ENCODE results near the gene CCSER1.

CCSER1 gene

GRCh38 chr4:90979556-90979955 lies 852.4 kb downstream of the CCSER1 start:
- peak in 2 of 3 experiments; percentile 17 to 90 for DNase-seq

DNA sequence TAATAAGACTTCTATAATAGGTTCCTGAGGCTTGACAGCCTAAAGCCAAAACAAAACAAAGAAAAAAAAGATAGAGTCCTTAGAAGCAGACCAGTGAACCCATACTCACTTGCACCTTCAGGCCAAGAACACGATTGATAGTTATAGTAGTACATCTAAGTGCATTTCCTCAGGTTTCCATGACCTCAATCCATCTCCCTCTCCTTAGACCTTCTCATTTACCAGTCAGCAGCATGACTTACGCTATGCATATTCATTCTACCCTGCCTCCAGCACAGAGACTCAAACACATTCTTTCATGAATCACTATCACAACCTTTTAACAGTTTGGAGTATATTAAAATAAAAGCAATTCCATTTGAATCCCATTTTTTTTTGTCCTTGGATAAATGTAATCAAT lies 855.6 kb downstream of the CCSER1 start:
- no peak for DNase-seq

DNA sequence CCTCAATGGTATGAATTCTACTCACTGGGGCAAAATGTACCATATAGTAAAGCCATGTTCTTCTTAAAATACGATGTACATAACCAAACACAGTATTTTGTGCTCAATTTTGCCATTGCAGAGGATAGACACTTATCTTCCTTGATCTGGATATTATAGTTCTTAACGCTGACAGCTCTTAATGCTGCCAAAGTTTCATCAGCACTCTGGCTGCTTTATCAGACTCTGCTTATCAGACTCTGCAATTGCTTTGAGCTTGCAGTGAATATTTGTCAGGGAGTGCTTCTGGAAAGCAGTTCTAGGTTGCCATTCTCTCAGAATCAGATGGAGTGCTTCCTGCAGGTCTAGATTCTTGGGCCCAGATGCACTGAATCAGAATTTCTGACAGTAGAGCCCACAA lies 863.1 kb downstream of the CCSER1 start:
- no peak for DNase-seq

DNA sequence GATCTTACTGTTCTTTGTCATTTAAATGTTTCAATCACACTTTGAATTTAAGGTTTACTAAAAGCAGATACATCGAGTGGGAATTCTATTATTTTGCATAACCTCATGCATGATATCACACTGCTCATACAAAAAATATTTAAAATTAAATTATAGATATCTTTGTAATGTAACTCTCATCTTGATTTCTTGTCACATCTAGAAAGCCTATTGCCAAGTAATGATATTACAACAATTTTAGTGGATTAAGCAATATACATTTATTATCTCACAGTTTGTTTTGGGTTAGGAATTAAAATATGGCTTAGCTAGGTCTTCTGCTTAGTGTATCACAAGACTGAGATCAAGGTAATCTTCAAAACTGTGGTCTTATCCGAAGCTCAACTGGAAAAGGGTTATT lies 865.0 kb downstream of the CCSER1 start:
- no peak for DNase-seq

DNA sequence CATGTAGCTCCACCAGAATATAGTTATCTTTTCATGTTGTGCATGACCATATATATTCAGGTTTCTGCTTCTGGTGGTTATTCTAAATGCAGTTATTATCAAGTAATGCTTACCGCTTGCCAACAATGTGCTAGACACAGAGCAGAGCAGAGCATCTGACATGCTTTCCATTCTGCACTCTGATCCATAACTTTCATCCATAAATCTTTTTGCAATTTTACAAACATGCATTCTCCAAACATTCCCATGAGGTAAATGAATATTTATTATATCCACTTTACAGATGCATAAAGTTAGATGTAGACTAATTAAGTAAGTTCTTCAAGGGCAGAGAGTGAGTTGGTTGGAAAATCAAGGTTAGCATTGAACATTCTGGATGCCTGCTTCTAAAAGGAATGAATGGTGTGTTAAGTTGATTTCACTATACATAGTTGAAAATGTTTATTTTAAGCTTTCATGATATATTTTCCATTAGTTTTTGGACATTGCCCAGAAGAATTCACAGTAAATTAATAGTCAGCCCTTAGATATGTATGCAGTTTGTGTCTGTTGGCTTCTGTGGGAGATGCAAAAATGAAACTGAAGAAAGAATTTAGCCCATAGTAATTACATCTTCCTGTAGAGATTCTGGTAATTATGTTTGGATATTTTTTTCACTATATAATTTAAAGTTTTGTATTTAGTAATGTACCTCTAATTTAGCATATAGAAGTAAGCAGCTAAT lies 867.8 kb downstream of the CCSER1 start:
- no peak for DNase-seq

GRCh38 chr4:90995996-90996395 lies 868.8 kb downstream of the CCSER1 start:
- no peak for DNase-seq

- no peak for DNase-seq
Measured at GRCh38 chr4:90996813-90997212, 869.6 kb downstream of the CCSER1 start.

DNA sequence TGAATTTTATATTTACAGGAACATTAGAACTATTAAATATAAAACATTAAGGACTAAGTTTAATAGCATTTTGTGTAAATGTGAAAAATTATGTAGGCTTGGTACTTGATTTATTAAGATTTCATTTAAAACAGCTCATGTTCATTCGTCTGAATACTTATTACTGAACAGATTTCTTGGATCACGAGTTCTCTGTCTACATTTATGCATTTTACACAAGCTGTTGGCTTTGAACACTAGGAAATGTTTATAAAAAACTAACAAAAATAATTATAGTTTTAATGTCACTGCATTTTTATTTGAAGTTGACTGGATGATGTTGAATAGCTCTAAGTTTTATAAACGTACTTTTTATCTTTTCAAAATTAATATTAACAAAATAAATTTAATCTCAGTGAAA lies 888.7 kb downstream of the CCSER1 start:
- DNase-seq, result no peak

DNA sequence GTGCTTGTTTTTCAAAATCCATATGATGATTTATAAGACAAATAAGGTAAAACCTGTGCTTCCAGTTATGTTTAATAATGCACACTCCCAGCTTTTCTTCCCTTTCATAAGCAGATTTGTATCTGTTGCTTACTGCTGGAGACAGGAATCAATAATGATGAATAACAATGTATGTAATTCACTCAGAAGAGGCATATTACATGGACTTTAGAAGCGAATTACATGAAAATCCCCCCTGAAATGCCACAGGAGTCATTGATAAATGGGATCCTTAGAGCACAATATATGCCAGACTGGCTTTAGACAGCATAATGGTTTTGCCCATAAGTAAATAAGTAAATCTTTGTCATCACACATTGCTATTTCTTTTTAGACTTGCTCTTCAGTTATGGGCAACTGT lies 892.3 kb downstream of the CCSER1 start:
- no peak for DNase-seq

DNA sequence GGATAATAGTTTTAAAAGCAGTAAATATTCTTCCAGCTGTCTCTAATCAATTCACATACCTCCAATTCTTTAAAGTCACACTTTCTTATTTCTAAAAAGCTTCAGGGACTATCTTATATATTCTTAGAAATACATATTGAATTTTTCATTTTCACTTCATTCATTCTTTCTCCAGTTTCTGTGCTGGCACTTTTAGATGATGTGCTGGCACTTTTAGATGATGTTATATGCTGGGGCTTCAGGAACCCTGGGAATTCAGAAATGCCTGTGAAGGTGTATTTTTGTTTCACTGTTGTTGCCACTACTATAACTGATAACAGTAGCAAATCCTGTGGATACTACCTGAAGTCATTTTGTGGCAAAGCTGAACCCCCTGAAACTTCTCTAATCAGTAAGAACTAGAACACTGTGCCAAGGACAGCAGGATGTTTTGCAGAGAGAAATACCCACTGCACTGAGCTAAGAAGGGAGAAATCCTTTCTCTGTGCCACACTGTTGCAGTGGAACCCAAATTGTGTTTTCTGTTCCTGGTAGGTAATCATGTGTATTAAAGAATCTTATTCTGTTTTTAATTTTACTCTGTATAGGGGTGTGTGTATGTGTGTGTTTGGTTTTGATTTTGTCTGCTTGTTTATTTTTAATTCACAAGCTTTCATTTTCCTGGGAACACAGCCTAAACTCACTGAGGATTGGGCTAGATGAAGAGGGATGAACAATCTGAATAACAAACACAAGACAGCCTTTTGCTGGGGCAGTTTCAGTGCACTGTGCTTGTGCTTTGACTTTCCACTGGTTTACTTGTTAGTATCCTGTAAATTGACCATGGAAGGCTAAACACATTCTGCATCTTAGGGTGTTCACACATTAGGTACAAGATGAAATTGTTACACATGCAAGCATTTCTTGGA lies 898.3 kb downstream of the CCSER1 start:
- DNase-seq, result no peak

DNA sequence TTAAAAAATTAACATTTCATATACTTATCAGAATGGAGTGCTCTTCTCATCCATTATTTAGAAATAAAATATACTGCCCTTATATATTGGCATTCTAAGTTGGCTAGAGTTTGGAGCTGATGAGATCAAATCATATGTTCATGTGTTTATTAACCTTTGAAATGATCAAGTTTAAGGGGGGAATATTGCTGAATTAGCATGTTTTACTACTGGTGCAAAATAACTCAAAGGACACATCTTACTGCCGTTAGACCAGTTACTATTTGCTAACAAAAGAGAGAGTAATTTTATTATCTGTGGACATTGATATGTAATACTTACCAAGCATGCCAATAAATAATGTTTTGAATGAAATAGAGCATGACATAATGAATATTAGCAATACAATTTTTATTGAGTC lies 901.0 kb downstream of the CCSER1 start:
- no peak for DNase-seq

- DNase-seq, result no peak
Measured at GRCh38 chr4:91031761-91032160, 904.6 kb downstream of the CCSER1 start.

GRCh38 chr4:91032725-91033445 lies 905.7 kb downstream of the CCSER1 start:
- no peak for DNase-seq

- DNase-seq, result no peak
Measured at GRCh38 chr4:91035276-91035675, 908.1 kb downstream of the CCSER1 start.

DNA sequence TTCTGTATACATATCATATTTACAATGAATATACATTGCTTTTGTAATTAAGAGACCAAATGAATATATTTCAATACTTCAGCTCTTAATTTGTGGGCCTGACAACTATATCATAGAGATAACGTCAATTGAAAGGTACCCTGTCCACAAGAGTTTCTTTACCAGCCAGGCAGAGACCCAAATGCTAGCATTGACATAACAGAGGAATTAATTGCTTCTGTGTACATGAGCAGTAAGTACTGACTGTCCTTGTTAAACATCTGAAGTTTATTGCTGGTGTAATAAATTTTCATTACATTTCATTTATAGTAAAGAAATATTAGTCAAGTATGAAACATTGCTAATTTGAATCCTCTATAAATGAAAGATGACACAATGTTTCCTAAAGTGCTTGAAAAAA lies 910.8 kb downstream of the CCSER1 start:
- DNase-seq, result peak in 1 of 3 experiments; percentile 11

- DNase-seq, result no peak
Measured at GRCh38 chr4:91057871-91058270, 930.7 kb downstream of the CCSER1 start.

DNA sequence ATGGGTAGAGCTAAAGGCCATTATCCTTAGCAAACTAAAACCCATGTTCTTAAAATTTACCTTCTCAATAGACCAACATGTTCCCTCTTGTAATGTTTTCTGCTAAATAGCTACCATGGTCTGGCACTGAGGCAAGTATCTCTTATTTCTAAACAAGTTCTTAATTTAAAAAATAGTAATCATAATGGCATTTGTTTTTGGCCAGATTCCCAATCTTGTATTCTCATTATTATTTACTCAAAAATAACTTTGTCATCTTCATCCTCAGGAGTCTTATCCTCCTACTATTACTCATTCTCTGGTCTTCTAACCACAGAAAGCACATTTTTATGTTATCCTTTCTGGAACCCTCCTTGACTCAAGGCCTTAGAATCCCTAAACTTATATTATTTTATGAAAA lies 931.2 kb downstream of the CCSER1 start:
- no peak for DNase-seq

GRCh38 chr4:91064157-91064853 lies 937.1 kb downstream of the CCSER1 start:
- peak; percentile 83 to 99 (median 98) for DNase-seq

DNA sequence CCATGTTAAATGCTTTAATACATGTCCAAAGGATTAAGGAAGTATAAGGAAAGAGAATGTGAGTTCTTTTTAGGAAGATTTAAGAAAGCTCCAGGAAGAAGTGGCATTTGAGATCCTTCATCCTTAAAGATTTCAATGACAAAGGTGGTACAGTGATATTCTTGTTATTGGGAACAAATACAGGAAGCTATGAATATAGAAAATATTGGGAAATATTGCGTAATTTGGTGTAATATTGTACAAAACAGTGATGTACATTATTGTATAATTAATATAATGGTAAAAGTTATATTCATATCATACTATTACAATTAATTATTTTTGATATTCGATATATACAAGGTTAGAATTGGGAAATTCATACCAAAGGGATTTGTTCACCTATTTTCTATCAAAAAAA lies 937.9 kb downstream of the CCSER1 start:
- DNase-seq, result no peak

GRCh38 chr4:91070736-91071135 lies 943.5 kb downstream of the CCSER1 start:
- DNase-seq, result no peak

GRCh38 chr4:91076147-91076546 lies 949.0 kb downstream of the CCSER1 start:
- no peak for DNase-seq

GRCh38 chr4:91085961-91086360 lies 958.8 kb downstream of the CCSER1 start:
- DNase-seq, result no peak

DNA sequence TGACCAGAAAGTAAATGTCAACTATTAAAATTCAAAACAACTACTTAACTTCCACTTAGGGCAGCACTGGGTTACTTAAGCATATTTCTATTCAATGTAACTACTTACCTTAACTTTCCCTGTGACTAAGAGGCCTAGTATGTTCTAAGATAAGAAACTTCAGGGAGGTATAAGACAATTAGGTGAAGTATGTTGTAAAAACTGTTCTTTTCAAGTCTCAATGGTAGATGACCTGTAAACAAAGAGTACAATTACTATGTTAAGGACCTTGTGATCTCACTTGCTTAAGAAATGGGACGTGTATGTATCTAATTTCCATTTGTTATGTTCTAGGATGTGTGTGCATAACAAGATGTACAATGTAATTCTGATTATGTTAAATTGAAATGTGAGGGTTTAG lies 960.5 kb downstream of the CCSER1 start:
- peak in 1 of 3 experiments; percentile 6 for DNase-seq
